Measurements from ENCODE around the gene ZNF497. TPM values are rescaled to one million over a fixed set of nuclear protein-coding genes. Genes with fewer than 3 reads are reported as not detected.

The ZNF497 gene
- total and polyA plus RNA-seq, 2 of the 13 experiments (the other 11 are each of a cell fraction or from before 2014, with no cell fraction given), result 1.5 to 1.9 TPM

GRCh38 chr19:58362272-58362994 is at the start of gene ZNF497 (continued):
- no peak for TF ChIP-seq PCBP2 (optimal IDR thresholded peaks at IDR 0.05; ENCODE audit: low read depth, low read length, poor library complexity, severe bottlenecking)
- TF ChIP-seq, protein P1, sequence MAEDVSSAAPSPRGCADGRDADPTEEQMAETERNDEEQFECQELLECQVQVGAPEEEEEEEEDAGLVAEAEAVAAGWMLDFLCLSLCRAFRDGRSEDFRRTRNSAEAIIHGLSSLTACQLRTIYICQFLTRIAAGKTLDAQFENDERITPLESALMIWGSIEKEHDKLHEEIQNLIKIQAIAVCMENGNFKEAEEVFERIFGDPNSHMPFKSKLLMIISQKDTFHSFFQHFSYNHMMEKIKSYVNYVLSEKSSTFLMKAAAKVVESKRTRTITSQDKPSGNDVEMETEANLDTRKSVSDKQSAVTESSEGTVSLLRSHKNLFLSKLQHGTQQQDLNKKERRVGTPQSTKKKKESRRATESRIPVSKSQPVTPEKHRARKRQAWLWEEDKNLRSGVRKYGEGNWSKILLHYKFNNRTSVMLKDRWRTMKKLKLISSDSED (CRISPR knock-in tag; IDR thresholded peaks at IDR 0.05), result no peak
- no peak for TF ChIP-seq TRIM24 (CRISPR knock-in tag; IDR thresholded peaks at IDR 0.05)
- TF ChIP-seq HCFC1 (IDR thresholded peaks at IDR 0.05; ENCODE audit: low read depth, low read length), result peak; percentile 61
- TF ChIP-seq, protein P2, sequence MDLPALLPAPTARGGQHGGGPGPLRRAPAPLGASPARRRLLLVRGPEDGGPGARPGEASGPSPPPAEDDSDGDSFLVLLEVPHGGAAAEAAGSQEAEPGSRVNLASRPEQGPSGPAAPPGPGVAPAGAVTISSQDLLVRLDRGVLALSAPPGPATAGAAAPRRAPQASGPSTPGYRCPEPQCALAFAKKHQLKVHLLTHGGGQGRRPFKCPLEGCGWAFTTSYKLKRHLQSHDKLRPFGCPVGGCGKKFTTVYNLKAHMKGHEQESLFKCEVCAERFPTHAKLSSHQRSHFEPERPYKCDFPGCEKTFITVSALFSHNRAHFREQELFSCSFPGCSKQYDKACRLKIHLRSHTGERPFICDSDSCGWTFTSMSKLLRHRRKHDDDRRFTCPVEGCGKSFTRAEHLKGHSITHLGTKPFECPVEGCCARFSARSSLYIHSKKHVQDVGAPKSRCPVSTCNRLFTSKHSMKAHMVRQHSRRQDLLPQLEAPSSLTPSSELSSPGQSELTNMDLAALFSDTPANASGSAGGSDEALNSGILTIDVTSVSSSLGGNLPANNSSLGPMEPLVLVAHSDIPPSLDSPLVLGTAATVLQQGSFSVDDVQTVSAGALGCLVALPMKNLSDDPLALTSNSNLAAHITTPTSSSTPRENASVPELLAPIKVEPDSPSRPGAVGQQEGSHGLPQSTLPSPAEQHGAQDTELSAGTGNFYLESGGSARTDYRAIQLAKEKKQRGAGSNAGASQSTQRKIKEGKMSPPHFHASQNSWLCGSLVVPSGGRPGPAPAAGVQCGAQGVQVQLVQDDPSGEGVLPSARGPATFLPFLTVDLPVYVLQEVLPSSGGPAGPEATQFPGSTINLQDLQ (CRISPR knock-in tag; IDR thresholded peaks at IDR 0.05), result no peak
- peak; percentile 90; the same call in 1 of the 2 replicates for TF ChIP-seq ZMAT3 (CRISPR knock-in tag; conservative IDR thresholded peaks at IDR 0.05)
- TF ChIP-seq ZNF784 (CRISPR knock-in tag; IDR thresholded peaks at IDR 0.05; ENCODE audit: borderline replicate concordance), result peak; percentile 45; the same call in 1 of the 2 replicates
- TF ChIP-seq RFXAP (CRISPR knock-in tag; IDR thresholded peaks at IDR 0.05; ENCODE audit: borderline replicate concordance), result 0 out of 2 replicates have a peak, but pooled peaks have one; percentile 55
- TF ChIP-seq CHD2 (IDR thresholded peaks at IDR 0.05; ENCODE audit: low read depth, low read length), result no peak
- TF ChIP-seq KLF13 (CRISPR knock-in tag; IDR thresholded peaks at IDR 0.05), result no peak
- TF ChIP-seq GLI4 (CRISPR knock-in tag; IDR thresholded peaks at IDR 0.05; ENCODE audit: borderline replicate concordance), result 0 out of 2 replicates have a peak, but pooled peaks have one; percentile 67
- TF ChIP-seq DMTF1 (CRISPR knock-in tag; IDR thresholded peaks at IDR 0.05), result no peak
- 0 out of 2 replicates have a peak, but pooled peaks have one; percentile 66 for TF ChIP-seq PBX3 (CRISPR knock-in tag; IDR thresholded peaks at IDR 0.05; ENCODE audit: borderline replicate concordance)
- TF ChIP-seq REPIN1 (CRISPR knock-in tag; IDR thresholded peaks at IDR 0.05; ENCODE audit: borderline replicate concordance, low read depth), result peak; percentile 32; the same call in 1 of the 2 replicates
- peak; percentile 41; the same call in 1 of the 2 replicates for TF ChIP-seq ZNF451 (CRISPR knock-in tag; IDR thresholded peaks at IDR 0.05)
- TF ChIP-seq SMC3 (IDR thresholded peaks at IDR 0.05; ENCODE audit: low read length), result no peak
- no peak for TF ChIP-seq PRMT3 (CRISPR knock-in tag; IDR thresholded peaks at IDR 0.05; ENCODE audit: borderline replicate concordance, low read depth)
- TF ChIP-seq SETDB1 (CRISPR knock-in tag; IDR thresholded peaks at IDR 0.05; ENCODE audit: borderline replicate concordance), result no peak
- no peak; the same call in 1 of the 2 replicates for TF ChIP-seq ZNF460 (CRISPR knock-in tag; IDR thresholded peaks at IDR 0.05; ENCODE audit: borderline replicate concordance)
